Astrocyte (in vitro differentiated cells and primary cell): ENCODE measurements around the gene ADAMTS12. TPM values are rescaled to one million over a fixed set of nuclear protein-coding genes. Genes with fewer than 3 reads are reported as not detected.

Source experiments
- DNase-seq: peaks from one replicate; pipeline ENCODE4 v3.0.0-alpha.2; 2010; ENCODE audit warnings: low read depth
- FAIRE-seq: peaks from 2 replicates; lab custom pipeline; 2011; peaks lifted over from hg19 to GRCh38; lab: Jason Lieb, UNC
- H2AFZ ChIP-seq: 2 replicates; pipeline ENCODE4 v1.6.0; 2012; ENCODE audit warnings: low read depth, low read length, inconsistent platforms
- H3K27ac ChIP-seq: 2 replicates; pipeline ENCODE4 v1.5.1; 2011; ENCODE audit warnings: low read depth, low read length, inconsistent platforms
- H3K27me3 ChIP-seq: 2 replicates; pipeline ENCODE4 v1.6.0; 2011; ENCODE audit warnings: low read length, inconsistent platforms; ENCODE audit not compliant: insufficient read depth
- H3K36me3 ChIP-seq: 2 replicates; pipeline ENCODE4 v1.5.1; 2011; ENCODE audit warnings: low read length, inconsistent platforms; ENCODE audit not compliant: insufficient read depth
- H3K4me1 ChIP-seq: 2 replicates; pipeline ENCODE4 v1.5.1; 2011; ENCODE audit warnings: low read length, inconsistent platforms; ENCODE audit not compliant: insufficient read depth
- H3K4me2 ChIP-seq: 2 replicates; pipeline ENCODE4 v1.6.0; 2012; ENCODE audit warnings: low read length, inconsistent platforms
- H3K4me3 ChIP-seq: 2 replicates; pipeline ENCODE4 v1.5.1; 2011; ENCODE audit warnings: low read depth, mild to moderate bottlenecking, low read length, inconsistent platforms; ENCODE audit not compliant: insufficient read depth
- H3K79me2 ChIP-seq: 2 replicates; pipeline ENCODE4 v1.6.0; 2012; ENCODE audit warnings: mild to moderate bottlenecking, low read length, inconsistent platforms; ENCODE audit not compliant: insufficient read depth
- H3K9ac ChIP-seq: 2 replicates; pipeline ENCODE4 v1.6.0; 2012; ENCODE audit warnings: mild to moderate bottlenecking, low read length, inconsistent platforms
- H3K9me3 ChIP-seq: 2 replicates; pipeline ENCODE4 v1.5.1; 2012; ENCODE audit warnings: low read depth, mild to moderate bottlenecking, low read length, inconsistent platforms; ENCODE audit not compliant: insufficient read depth
- H4K20me1 ChIP-seq: 2 replicates; pipeline ENCODE4 v1.6.0; 2012; ENCODE audit warnings: low read length, inconsistent platforms; ENCODE audit not compliant: insufficient read depth
- H3K27ac Mint-ChIP-seq: one replicate; pipeline ENCODE4 v1.8.0; 2021; ENCODE audit warnings: mild to moderate bottlenecking, mixed read lengths; ENCODE audit not compliant: unreplicated experiment
- H3K27me3 Mint-ChIP-seq: one replicate; pipeline ENCODE4 v1.8.0; 2021; ENCODE audit warnings: low read depth, mixed read lengths; ENCODE audit not compliant: unreplicated experiment
- H3K36me3 Mint-ChIP-seq: one replicate; pipeline ENCODE4 v1.8.0; 2021; ENCODE audit warnings: low read depth, mixed read lengths; ENCODE audit not compliant: unreplicated experiment
- H3K4me1 Mint-ChIP-seq: one replicate; pipeline ENCODE4 v1.8.0; 2021; ENCODE audit warnings: low read depth, mixed read lengths; ENCODE audit not compliant: unreplicated experiment
- H3K4me3 Mint-ChIP-seq: one replicate; pipeline ENCODE4 v1.8.0; 2021; ENCODE audit warnings: mild to moderate bottlenecking, moderate library complexity, mixed read lengths; ENCODE audit not compliant: unreplicated experiment
- H3K9me3 Mint-ChIP-seq: one replicate; pipeline ENCODE4 v1.8.0; 2021; ENCODE audit warnings: mild to moderate bottlenecking, mixed read lengths; ENCODE audit not compliant: unreplicated experiment
- EZH2 ChIP-seq: IDR thresholded peaks from 2 replicates; pipeline ENCODE4 v1.6.1; 2012; ENCODE audit warnings: mild to moderate bottlenecking, low read length, inconsistent platforms; ENCODE audit not compliant: insufficient read depth
- total RNA-seq: library from RNA; stranded (reverse); gene quantifications from 2 replicates; pipeline ENCODE4 v1.2.1, GENCODE V29; 2021
- TF ChIP-seq, protein P1 (sequence below): IDR thresholded peaks from 2 replicates; pipeline ENCODE4 v1.5.1; 2011; ENCODE audit warnings: low read depth, mild to moderate bottlenecking, inconsistent platforms, low read length, moderate library complexity; ENCODE audit not compliant: insufficient read depth

ADAMTS12 gene
- total RNA-seq, 1 donor from 2014 or later = 156 TPM

DNA sequence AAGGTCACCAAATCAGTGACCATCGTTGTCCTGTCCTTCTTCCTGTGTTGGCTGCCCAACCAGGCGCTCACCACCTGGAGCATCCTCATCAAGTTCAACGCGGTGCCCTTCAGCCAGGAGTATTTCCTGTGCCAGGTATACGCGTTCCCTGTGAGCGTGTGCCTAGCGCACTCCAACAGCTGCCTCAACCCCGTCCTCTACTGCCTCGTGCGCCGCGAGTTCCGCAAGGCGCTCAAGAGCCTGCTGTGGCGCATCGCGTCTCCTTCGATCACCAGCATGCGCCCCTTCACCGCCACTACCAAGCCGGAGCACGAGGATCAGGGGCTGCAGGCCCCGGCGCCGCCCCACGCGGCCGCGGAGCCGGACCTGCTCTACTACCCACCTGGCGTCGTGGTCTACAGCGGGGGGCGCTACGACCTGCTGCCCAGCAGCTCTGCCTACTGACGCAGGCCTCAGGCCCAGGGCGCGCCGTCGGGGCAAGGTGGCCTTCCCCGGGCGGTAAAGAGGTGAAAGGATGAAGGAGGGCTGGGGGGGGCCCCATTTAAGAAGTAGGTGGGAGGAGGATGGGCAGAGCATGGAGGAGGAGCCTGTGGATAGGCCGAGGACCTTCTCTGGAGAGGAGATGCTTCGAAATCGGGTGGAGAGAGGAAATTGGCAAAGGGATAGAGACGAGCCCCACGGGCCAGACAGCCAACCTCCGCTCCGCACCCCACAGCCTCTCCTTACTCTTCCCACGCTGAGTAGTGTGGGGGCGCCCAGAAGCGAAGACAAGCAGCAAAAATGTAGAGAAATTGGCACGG is 46.1 kb upstream of the ADAMTS12 start:
- H3K27ac ChIP-seq = no peak overlapping the region
- H2AFZ ChIP-seq = no peak overlapping the region
- Mint-ChIP-seq H3K9me3 (no peaks in the 10 kb centered on the region), H3K36me3 (no peaks in the 10 kb centered on the region), H3K27ac (no peak overlapping the region), H3K4me1 (peaks cover 18% of the 10 kb centered on the region), H3K4me3 (no peak overlapping the region), H3K27me3 (peaks cover 22% of the 10 kb centered on the region)
- H3K27me3 ChIP-seq = peaks cover 48% of the 10 kb centered on the region
- no peaks in the 10 kb centered on the region for H3K36me3 ChIP-seq
- no peaks in the 10 kb centered on the region for H4K20me1 ChIP-seq
- peak overlapping the region; percentile 99 for H3K4me2 ChIP-seq
- peaks cover 21% of the 10 kb centered on the region for H3K4me1 ChIP-seq
- H3K9ac ChIP-seq = no peak overlapping the region
- FAIRE-seq = no peak
- no peaks in the 10 kb centered on the region for H3K9me3 ChIP-seq
- TF ChIP-seq, protein P1, sequence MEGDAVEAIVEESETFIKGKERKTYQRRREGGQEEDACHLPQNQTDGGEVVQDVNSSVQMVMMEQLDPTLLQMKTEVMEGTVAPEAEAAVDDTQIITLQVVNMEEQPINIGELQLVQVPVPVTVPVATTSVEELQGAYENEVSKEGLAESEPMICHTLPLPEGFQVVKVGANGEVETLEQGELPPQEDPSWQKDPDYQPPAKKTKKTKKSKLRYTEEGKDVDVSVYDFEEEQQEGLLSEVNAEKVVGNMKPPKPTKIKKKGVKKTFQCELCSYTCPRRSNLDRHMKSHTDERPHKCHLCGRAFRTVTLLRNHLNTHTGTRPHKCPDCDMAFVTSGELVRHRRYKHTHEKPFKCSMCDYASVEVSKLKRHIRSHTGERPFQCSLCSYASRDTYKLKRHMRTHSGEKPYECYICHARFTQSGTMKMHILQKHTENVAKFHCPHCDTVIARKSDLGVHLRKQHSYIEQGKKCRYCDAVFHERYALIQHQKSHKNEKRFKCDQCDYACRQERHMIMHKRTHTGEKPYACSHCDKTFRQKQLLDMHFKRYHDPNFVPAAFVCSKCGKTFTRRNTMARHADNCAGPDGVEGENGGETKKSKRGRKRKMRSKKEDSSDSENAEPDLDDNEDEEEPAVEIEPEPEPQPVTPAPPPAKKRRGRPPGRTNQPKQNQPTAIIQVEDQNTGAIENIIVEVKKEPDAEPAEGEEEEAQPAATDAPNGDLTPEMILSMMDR = no peak
- peak; percentile 34 for TF ChIP-seq EZH2
- no peak for DNase-seq
- no peak overlapping the region for H3K4me3 ChIP-seq
- no peaks in the 10 kb centered on the region for H3K79me2 ChIP-seq

DNA sequence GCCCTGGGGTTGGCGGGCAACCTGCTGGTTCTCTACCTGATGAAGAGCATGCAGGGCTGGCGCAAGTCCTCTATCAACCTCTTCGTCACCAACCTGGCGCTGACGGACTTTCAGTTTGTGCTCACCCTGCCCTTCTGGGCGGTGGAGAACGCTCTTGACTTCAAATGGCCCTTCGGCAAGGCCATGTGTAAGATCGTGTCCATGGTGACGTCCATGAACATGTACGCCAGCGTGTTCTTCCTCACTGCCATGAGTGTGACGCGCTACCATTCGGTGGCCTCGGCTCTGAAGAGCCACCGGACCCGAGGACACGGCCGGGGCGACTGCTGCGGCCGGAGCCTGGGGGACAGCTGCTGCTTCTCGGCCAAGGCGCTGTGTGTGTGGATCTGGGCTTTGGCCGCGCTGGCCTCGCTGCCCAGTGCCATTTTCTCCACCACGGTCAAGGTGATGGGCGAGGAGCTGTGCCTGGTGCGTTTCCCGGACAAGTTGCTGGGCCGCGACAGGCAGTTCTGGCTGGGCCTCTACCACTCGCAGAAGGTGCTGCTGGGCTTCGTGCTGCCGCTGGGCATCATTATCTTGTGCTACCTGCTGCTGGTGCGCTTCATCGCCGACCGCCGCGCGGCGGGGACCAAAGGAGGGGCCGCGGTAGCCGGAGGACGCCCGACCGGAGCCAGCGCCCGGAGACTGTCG is 45.4 kb upstream of the ADAMTS12 start:
- no peak overlapping the region for H3K4me3 Mint-ChIP-seq
- TF ChIP-seq EZH2 = peak; percentile 51
- TF ChIP-seq, protein P1 = no peak
- Histone ChIP-seq H3K79me2 (no peaks in the 10 kb centered on the region), H3K36me3 (no peaks in the 10 kb centered on the region), H4K20me1 (no peaks in the 10 kb centered on the region), H2AFZ (peak overlapping the region; percentile 75), H3K27ac (no peak overlapping the region), H3K4me1 (peaks cover 21% of the 10 kb centered on the region), H3K27me3 (peaks cover 40% of the 10 kb centered on the region), H3K4me3 (peak overlapping the region; percentile 69), H3K9me3 (no peaks in the 10 kb centered on the region), H3K4me2 (peak overlapping the region; percentile 99), H3K9ac (no peak overlapping the region)
- no peak overlapping the region for H3K27ac Mint-ChIP-seq
- H3K27me3 Mint-ChIP-seq = peaks cover 19% of the 10 kb centered on the region
- DNase-seq (no peak), FAIRE-seq (no peak)
- H3K4me1 Mint-ChIP-seq = peaks cover 18% of the 10 kb centered on the region
- H3K36me3 Mint-ChIP-seq = no peaks in the 10 kb centered on the region
- no peaks in the 10 kb centered on the region for H3K9me3 Mint-ChIP-seq
